Measurements from ENCODE around the gene SLC9A3.

The SLC9A3 gene

DNA sequence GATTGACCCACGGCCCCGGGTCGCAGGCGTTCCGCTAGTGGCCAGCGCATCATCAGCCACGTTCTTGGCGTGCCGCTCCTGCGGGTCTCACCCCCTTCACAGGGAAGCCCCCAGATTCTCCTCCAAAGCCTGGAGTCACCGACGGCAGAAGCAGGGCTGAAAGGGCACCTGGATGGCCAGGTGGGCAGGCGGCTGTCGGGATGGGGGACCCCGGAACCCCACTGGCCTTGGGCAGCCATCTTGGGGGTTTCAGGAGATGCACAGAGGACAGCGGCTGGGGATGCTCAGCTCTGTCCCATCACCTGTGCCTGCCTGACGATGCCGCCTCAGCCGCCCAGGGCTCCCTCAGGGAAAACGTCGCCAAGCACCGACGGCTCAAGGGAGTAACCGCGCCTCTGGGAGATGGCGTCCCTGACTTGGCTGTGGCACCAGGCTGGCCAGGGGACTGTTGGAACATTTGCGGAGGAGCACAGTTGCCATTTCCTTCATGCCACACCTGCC, 14.1 kb upstream of the SLC9A3 start:
- DNase-seq: no peak

DNA sequence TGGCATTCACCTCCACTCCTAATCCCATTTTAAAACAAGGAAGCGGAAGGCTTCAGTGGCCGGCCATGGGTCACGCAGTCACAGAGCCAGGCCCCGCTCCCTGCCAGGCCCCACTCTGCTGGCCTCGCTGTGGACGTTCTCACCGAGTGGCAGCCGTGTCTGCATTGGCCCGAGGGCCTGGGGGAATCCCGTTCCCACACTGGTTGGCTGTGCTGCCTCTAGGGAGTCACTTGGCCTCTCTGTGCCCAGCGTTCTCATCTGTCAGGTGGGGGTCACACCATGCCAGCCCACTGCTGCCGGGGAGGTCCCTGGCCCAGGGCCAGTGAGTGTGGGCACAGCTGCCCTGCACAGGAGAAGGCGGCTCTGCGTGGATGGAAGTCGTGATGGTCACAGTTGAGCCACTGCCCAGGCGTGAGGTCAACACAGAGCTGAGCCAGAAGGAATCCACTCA, 13.4 kb upstream of the SLC9A3 start:
- DNase-seq: no peak

DNA sequence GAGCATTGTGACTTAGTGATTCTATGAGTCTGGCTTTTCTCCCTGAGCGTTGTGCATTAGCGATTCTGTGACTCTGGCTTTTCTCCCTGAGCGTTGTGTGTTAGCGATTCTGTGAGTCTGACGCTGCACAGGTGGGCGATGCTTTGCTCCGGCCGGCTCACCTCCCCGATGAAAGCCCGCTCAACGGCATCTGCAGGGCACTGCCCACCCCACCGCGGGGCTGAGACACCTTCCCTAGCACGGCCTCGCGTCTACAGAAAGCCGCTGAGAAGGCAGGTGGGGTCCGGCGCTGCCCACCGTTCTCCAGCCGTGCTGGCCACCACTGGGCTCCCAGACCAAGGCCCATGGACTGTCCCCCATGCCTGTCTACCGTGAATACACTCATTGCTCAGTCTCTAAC, 12.8 kb upstream of the SLC9A3 start:
- no peak for DNase-seq

DNA sequence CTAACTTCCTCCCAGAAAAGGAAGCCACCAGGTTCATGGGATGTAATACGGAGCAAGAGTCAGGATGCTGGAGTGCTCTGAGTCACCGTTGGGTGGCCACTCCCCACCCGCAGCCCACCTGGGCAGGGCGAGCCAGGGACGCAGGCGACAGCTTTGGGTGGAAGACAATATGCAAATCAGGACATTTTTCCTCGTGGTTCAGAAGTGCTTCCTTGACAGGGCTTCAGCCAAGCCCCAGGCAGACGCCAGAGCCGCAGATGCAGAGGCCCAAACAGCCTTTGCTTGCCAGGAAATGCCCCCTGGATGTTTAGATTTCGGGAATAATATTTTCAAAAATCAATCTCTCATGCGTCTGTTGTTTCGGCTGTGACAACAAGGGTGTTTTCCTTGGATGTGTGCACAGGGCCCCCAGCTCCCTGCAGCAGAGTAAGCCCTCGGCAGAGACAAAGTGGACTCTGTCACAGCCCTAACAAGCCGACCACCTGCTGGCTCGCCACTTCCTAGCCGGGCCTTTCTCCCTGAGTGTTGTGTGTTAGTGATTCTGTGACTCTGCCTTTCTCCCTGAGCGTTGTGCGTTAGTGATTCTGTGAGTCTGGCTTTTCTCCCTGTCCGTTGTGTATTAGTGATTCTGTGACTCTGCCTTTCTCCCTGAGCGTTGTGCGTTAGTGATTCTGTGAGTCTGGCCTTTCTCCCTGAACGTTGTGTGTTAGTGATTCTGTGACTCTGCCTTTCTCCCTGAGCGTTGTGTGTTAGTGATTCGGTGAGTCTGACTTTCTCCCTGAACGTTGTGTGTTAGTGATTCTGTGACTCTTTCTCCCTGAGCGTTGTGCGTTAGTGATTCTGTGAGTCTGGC, 11.8 kb upstream of the SLC9A3 start:
- peak; percentile 42 for DNase-seq

DNA sequence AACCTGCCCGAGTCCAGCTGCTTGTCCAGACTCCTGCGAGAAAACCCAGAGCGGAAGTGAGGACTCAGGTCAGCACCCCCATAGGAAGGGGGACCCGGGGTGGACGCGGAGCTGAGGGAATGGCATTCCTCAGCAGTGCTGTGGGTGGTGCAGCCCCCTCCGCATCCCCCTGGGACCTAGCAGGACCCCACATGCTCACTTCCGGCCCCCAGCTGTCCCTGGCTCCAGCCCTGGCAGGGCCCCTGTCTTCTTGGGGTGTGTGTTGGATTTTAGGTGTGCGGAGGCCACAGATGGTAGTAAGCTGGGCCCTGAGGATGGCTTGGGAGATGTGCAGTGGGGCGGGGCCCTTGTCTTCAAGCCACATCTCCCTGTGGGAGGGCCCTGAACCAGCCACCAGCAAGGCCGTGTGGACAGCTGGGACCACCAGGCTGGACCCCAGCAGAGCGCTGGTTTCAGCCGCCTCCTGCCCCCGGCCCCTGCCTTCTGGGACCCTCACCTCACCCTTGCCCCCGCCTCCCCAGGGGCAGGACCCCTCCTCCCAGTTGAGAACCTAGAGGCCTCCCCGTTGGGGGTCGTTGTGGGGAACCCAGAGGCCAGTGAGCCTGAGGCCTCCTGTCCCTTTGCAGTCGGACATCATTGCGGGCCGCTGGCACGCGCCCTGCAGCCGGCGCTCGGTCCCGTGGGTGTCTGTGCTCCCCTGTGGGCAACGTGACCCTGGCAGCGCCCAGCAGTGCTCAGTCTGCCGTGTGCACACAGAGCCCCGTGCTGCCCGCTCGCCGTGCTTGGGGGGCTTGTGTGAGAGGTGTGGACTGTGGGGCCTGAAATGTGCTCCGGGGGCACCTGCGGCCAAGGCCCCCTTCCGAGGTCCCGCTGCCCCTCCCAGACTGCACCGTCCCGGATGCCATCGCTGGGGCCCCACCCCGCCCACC, 10.8 kb upstream of the SLC9A3 start:
- DNase-seq: no peak

DNA sequence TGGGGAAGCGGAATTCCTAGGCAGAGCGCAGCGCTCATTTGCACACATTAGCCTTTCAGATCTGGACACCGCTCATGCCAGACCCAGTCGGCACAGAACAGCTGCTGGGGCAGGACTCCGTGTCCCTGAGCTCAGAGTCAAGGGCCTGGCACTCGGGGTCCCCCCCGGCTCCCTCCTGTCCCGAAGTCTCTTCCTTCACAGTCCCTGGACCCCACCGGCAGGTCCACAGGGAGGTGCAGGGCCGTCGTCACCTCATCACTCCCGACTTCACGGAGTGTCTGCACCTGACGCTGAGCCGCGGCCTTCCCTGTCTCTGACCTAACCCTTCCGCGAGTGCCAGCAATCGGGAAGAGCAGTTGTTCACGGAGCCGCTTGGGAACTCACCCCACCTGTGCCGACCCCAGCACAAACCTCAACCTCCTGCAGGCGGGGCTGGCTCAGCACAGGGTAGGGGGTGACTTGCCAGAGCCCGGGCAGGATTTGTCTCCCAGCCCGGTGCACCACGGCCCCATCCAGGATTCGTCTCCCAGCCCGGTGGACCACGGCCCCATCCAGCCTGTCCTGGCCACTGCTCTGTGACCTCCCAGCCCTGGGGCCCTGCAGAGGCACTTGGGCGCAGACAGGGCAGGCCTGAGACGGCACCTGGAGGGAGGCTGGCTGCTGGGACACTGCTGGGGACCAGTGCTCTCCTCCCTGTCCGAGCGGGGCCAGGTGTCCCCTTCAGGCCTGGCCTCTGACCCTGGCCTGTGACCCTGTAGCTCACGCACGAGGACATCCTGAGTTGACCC, 9.9 kb upstream of the SLC9A3 start:
- no peak for DNase-seq

DNA sequence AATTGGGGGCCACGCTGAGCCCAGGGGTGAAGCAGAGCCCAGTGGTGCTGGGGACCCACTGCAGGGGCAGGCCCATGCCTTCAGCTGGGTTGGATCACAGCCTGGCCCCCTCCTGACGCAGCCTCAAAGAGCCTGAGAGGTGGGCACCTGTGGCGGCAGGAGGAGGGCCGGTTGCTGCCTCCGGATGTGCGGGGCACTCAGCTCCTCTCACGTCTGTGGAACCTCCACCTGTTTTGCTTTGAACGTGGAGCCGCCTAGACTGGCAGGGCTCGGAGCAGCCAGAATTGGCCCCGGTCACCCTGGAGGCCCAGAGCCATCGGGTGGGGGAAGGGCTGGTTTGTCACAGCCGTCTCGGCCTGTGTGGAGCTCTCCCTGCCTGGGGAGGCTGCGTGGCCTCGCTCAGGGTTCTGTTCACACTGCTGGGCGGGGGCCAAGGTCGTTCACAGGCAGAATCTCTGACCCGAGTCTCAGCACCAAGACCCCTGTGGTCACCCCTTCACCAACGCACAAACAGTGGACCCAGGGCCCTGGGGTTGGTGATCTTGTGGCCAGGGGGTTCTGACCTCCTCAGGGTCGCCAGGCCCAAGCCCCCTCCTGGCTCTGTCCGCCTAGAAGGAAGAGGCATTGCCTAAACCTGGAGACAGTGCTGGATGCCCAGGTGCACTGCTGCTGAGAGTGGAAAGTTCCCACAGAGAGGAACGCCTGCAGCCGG, 9.2 kb upstream of the SLC9A3 start:
- DNase-seq: no peak

DNA sequence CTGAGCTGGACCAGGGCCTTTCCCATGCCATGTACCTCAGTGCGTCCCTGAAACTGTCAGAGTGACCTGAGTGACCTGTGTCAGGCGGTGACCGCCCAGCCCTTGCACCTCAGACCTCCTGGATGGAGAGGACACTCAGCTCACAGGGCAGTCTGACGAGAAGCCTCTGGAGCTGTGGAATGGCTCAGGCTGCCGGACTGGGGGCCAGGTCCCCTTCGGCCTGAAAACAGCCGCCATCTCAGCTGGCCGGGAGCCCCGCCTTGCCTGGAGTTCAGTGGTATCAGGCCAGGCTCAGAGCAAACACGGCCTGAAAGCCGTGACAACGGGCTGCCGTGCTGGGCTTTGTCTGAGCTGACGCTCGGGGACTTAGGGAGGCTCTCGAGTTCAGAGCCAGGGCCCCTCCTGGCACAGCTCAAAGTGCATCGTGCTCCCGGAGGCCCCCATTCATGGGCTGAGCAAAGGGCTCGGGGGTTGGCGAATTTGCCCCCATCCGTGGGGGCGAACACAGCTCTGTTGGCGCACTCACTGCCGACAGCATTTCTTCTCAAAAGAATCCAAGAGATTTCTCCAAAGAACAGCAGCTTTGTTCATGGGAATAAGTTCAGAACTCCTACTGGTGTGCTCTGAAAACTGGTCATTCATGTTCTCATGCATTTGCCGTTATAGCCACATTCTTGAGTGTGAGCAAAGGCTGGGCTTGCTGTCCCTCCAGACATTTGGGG, 8.4 kb upstream of the SLC9A3 start:
- peak; percentile 46 for DNase-seq

DNA sequence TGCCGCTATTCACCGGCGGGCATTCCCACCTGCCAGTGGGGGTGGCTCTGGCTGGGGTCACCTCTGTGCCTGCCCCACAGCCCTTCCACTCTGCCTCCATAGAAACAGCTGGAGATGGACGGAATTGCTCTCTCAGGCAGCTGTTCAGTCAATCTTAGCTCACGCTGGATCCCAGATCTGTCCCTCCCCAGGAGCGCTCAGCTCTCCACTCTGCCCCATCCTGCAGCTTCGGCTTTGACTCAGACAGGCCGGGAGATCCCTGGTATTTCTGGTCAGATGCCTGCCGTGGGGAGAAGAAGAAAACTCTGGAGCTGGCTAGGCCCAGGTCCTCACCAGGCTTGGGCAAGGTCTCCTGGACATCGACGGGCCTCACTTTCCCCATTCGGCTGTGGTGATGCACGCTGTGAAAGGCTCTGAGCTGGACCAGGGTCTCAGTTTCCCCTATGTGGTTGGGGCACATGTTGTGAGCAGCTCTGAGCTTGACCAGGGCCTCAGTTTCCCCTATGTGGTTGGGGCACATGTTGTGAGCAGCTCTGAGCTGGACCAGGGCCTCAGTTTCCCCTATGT, 7.6 kb upstream of the SLC9A3 start:
- DNase-seq: no peak

DNA sequence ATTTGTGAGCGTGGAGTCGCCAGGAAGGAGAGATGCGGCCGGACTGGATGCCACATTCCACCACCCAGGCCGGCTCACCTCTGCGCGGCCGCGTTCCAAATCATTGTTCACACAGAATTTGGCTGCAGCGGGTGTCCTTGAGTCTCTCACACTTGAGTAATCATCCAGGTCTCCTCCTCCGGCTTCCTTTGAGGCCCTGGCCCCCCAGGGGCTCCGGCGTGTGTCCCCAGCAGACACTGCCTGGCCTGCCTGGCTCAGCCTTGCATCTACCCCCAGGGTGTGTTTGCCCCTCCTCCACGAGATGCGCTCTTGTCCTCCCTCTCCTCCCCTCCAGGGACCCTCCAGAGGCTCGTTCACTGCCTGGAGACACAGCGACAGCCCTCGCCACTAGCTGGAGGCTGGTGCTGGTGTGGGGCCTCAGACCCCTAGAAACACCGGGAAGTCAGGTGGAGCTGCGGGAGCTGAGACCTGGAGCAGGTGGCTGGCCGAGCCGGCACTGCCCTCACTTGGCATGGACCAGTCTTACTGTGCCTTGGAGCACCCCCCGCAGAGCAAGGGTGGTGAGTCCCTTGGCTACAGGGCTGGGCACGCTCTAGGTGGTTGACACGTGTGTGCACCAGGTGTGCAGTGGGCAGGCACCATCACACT, 7.0 kb upstream of the SLC9A3 start:
- DNase-seq: no peak

DNA sequence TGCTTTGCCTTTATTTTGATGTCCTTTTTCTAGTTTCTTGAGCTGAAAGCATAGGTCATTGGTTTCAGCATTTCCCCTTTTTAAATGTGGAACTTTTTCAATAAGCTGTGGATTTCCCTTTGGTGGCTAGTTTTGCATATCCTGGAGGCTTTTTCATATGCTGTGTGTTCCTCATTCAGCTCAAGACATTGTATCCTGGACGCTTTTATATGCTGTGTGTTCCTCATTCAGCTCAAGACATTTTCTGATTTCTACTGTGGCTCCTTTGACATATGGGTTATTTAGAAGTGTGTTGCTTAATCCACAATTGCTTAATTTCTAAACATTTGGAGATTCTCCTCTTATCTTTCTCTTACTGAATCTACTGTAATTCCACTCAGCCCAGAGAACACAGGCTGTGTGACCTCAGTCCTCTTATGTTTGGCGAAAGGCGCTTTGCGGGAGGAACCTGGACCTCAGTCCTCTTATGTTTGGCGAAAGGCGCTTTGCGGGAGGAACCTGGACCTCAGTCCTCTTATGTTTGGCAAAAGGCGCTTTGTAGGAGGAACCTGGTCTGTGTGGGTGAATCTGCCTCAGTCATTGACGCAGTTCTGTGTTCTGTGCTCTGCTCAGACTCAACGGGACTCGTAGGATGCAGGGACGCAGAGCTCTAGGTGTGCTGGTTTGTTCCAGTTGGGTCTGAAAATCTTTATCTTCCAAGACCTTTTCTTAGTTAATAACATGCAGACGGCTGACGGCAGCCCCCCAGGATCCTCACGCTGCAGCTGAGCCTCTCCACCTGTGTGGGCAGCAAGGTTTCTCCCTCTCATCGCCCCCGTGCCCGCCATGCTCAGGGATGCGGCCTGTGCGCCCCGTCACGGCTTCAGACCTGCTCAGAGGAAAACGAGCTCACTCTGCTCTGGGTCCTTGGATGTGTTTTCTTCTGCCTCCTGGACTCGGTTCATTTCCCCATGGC, 6.0 kb upstream of the SLC9A3 start:
- no peak for DNase-seq

DNA sequence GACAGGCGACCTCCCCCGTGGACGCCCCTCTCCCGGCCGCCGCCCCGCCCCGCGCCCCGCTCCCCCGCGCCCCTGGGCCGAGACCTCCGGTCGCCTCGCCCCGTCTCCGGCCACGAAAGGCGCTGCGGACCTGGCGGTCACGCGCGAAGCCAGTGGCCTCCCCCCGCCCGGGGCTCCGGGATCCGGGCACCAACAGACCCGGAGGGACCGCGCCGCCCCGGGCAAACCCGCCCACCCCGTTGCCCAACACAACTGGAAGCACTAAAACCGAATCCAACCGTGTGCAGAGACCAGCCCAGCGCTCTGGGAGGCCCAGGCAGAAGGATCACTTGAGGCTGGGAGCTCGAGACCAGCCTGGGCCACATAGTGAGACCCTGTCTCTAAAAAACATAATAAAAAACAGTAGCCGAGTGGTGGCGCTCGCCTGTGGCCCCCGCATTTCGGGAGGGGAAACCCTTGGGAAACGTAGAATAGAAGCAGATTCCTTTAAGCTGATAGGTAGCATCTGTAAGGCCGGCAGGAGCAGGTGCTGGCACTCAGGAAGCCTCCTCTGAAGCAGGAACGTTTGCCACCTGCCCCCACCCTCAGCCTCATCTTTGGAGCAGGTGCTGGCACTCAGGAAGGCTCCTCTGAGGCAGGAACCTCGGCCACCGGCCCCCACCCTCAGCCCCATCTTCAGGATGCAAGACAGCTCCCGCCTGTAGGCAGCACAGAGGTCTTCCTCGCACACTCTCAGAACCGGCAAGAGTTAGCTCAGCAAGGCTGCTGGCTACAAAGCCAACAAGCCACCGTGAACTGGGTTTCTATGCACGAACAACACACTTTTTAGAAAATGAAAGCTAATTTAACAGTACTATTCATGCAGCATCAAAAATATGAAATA, 4.6 kb upstream of the SLC9A3 start:
- peak; percentile 62 for DNase-seq

DNA sequence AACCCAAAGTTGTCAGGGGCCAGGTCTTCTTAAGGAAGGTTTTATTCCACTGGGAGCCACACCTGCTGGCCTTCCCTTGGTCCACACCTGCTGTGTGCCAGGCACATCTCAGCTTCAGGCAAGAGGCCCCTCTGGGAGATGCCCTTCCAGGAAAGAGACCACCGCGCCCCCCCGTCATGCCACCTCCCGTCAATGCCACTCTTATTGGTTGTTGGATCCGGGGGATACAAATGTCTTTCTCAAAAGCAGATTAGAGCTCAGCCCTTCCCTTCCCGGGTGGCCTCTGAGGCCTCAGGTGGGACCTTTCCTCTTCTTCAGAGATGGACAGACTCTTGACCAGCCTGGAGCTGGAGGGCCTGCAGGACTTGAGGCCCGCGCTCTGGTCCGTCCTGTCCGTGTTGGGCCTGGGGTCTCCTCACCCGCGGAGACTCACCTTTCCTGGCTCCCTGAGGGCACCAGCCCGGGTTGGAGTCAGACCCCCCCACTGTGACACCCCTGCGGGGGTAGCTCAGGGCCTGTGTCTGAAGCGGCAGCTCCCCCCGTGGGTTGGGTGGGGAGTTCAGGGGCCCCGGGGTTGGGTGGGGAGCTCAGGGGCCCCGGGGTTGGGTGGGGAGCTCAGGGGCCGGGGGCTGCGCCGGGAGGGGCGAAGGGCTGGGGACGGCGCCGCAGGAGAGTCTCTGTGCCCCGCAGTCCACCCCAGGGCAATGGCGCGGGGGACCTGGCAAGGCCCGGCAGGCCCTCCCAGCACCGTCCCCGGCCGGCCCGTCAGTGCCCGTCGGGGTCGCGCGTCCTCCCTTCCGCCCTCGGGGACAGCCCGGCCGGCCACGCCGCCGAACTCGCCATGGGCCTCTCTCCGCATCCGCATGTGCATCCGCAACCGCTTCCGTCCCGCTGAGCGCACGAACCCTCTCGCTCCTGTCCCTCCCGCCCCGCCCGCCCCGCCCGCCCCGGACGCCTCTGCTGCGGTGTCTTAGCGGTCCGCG, 3.7 kb upstream of the SLC9A3 start:
- DNase-seq: peak; percentile 49

DNA sequence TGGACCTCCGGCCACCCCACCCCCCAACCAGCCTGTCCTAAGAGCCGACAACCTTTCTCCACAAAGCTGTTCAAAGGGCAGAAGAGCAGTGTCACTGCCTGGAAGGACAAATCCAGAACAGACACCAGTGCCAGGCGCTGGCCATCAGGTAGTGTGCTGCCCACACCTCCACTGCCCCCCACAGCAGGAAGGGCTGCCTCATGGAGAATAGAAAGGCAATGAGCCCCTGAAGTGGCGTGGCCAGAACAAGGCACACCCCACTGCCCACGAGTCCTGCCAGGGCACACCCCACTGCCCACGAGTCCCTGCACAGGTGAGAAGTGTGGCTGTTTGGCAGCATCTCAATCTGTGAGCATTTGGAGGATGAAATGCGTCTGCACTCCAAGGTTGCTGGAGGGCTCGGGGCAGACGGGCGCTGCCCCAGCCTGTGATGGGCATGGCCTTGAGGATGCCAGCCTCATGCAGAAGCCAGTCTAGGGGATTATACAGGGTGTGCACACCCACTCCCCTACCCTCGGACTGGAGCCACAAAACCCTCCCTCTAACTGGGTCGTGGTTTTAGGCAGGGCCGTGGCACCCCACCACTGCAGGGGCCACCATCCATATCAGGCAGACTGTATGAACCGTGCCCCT, 2.3 kb upstream of the SLC9A3 start:
- DNase-seq: no peak

DNA sequence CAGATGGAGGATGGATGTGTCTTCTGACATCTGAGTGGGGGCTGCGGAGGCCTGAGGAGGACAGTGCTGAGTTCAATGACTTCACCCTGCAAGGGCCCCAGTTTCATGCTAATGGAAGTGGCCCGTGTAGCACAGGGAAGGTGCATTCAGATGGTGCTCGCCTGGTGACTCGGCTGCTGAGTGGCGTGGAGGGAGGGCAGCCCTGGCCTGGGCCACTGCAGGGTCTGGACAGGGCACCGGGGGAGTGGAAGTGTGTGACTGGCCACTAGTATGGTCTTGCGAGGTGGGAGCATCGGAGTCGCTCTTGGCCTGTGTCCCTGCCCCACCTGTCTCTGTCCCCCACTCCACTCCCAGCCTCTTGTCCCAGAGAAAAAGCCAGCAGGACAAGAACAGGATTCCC, 1.7 kb upstream of the SLC9A3 start:
- DNase-seq: no peak

DNA sequence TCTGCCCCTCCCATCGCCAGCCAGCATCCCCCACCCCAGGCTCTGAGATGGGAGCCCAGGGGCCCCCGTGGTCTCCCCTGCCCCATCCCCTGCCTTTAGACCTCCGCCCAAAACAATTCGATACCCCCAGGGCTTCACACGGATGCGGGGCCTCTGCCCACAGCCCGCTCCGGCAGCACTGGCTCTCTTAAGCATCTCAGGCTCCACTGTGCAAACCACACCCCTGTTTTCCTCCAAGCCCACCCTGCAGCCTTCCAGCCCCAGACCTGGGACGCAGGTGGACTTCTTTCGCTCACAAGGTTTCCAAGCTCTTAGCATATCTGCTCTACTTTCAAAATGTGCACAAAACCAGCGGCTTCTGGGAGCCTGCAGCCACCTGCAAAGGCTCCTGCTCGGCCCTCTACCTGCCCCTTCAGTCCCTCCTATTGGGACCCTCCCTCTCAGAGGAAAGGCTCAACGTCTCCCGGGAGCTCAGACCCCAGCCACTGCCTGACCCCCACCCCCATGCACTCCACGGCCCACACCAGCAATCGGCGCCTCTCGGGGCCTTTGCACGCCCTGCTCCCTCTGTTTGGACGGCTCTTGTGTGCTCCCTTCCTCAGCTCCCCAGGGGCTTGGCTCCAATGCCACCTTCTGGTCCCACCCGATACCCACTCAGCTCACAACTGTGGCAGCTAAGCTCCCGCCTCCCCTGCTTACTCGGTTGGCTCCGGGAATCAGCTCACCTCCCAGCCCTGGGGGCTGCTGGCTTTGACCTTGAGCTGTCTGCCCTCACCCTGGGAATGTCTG, 918 bp upstream of the SLC9A3 start:
- DNase-seq: no peak

All from DMS53 (cell line).